HG03460 (cell line): ENCODE results near the gene RAD23A.
"Not testable (repeated sequence)": the region's sequence is repeated elsewhere in the genome, so short reads cannot be mapped to it uniquely, and the experiment has no call there.

Experiments used
- ATAC-seq: cut with Tn5 transposase; IDR thresholded peaks from one replicate; pipeline ENCODE4 v1.9.1; 2021; ENCODE audit not compliant: unreplicated experiment

Gene RAD23A

DNA sequence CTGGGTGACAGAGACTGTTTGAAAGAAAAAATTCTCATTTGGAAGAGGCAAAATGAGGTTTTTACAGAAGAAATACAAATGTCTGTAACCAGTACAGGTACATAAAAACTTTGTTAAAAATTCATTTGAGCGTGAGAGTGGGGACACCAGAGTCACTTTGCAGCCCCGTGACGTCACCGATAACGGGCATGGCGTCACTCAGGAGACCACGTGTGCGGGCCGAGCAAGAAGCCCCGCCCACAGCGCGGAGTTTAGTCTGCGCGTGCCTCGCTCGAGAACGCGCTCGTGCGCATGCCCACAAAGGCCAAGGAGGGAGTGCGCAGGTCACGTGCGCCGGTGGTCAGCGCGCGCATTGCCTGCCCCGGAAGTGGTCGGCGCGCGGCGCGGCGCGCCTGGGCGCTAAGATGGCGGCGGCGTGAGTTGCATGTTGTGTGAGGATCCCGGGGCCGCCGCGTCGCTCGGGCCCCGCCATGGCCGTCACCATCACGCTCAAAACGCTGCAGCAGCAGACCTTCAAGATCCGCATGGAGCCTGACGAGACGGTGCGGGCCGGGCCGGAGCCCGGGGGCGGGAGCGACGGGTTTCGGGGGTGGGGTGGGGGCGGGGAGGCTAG lies at the start of gene RAD23A:
RAD23A (plus strand) TSS at position 384 of the 613 bp plus-strand sequence; CDS start at position 471, 87 bp downstream.
- peak; percentile 66 for ATAC-seq

DNA sequence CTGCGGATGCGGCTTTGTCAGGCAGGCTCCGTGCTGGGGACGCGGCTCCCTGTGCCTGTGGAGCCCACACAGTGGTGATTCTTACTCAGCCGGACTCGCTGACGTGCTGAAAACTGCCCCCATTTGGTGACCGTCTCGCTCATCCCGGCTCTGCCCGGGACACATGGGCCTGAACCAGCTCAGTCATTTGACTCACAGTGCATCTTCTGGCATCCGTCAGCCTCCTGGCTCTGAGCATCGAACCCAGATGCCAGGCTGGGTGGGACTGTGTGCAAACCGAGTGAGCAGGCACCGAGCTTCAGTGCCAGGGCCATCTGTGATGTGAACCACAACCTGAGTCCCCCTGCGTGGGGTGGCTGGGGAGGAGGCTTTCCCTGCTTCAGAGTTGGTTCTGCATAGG lies 49.2 kb upstream of the RAD23A start:
- ATAC-seq = no peak

DNA sequence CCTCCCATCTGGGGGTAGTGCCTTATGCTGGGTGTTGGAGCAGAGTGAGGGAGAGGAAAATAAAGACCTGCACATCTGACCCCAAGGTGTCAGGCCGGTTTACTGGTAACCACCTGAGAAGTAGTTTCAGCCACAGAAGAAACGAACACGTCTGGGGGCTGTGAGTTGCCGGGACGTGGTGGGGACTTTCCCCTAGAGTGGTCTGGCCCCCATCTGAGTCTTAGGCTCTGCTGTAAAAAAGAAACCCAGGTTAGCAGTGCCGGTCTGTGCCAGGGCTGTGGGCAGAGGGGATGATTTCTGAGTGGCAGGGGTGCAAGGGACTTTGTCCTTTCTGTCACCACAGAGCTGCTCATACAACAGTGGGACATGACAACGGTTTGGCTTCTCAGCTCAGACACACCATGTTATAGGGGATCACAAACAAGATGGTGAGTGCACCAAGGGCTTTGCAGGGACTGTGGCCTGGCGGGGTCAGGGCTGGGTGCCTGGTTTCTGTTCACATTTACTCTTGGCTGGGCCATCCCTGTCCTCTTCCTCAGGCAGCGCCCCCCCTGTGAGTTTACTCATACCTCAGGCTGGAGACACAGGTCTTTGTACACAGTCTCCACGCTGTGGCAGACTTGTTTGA lies 45.7 kb upstream of the RAD23A start:
- peak; percentile 83 for ATAC-seq

DNA sequence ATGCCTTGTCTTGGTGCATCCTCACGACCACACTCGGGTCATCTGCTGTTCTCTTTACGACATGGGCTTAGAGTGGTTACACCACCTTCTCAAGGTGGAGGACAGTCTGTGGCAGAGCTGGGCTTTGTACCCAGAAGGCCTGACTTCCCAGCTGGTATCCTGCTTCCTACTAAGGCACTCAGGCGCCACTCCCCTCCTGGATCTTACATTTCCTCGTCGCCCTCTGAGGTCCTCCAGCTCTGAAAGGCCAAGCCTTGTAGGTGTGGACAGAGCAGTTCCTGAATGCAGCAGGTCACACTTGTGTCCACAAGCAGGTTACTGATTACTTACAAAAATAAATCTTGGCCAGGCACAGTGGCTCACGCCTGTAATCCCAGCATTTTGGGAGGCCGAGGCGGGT lies 38.5 kb upstream of the RAD23A start:
- ATAC-seq = no peak

DNA sequence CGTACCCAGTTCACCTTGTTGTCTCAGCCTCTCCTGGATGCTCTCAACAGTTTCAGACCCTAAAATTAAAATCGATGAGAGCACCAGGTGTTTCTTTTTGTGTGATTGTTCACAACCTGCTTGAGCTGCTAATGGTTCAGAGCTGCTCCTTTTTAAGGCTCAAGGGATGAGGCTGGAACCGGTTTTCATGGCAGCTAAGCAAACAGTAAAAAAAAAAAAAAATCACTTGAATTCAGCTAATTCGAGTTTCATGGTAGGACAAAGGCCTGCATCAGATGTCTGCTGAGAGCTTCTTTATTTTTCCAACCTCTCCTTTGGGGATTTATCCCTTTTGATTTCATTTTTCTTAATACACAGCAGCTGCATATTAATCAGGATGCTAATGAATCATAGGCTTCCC lies 33.1 kb upstream of the RAD23A start:
- no peak for ATAC-seq

DNA sequence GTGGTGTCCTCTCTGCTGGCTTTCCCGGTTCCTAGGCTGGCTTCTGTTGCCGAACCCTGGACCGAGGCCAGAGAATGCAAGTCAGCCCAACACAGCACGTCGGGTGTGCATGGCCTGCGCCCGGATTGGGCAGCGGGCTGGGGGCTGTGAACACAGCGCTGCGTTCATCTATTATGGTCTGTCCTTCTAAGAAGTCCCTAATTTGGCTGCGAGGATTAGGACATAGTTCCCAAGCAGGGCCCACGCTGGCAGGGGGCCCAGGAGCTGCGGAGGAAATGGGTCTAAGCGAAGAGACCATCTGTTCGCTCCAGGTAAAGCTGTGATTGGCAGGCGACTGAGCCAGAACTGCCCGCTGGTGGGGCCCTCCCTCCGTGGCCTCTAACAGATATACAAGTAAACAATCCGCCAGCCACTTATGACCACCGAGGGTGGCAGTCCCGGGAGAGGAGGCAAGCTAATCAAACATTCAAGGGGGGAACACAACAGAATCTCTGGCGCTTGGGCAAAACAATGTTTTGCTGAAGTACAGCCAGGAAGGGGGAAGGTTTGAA lies 32.6 kb upstream of the RAD23A start:
- no peak for ATAC-seq

DNA sequence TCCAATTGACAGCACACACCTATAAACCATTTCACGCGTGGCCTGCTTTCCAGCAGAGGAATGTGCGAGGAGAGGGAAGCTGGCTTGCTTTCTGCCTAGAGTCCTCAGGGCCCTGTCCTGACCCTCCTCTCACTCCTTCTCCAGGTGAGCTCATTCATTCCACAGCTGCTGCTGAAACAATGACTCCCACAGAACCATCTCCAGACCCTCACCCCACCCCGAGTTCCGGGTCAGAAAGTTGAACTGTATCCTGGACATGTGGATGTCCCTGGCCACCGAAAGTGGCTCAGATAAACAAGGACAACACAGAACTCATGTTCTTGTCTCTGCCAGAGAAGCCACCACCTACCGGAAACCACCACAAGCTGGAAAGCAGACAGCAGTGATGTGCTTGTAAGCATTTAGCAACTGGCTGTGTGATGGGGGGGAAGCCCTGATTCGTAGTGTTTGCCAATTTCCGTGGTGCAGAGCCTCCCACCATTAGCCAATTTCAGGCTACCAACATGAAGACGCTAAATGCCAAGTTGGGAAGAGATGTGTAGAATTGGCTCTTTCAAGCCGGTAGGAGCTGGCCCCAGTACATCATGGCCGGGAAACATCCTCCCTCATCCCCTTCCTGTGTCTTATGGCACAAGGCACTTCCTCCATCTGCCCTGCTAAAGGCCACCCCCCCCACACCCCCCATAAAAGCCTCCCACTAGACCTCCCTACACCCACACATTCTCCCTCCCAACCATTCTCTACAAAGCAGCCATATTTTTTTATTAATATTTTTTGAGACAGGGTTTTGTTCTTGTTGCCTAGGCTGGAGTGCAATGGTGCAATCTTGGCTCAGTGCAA lies 31.6 kb upstream of the RAD23A start:
- ATAC-seq = no peak

DNA sequence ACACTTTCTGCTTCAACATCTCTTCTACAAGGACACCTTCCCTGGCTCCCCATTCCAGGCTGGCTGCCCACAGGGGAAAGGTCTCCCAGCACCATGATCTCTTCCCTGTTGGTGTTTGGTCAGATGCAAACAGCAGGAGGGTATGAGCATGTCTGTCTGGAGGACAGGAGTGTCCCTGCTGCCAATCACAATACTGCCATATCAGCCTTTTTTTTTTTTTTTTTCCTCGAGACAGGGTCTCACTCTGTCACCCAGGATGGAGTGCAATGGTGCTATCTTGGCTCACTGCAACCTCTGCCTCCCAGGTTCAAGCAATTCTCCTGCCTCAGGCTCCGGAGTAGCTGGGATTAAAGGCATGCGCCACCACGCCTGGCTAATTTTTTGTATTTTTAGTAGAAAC lies 29.8 kb upstream of the RAD23A start:
- not testable (repeated sequence) for ATAC-seq

DNA sequence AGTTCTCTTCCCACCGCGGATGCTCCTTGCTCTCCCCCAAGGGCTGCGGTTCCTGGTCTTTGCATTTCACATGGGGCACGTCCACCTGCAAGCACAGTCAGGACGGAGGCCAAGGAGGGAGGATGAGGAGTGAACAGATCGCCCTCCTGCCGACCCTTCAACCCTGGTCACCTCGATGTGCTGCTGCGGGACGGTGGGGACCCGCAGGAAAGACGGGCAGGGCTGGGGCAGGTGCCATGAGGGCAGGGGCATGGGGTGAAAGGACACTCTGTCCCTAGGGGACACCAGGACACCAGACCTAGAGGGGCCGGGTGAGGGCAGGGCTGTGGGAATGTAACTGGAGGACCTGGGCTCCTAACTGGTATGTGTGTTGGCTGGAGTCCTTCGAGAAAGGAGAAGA lies 27.4 kb upstream of the RAD23A start:
- no peak for ATAC-seq

DNA sequence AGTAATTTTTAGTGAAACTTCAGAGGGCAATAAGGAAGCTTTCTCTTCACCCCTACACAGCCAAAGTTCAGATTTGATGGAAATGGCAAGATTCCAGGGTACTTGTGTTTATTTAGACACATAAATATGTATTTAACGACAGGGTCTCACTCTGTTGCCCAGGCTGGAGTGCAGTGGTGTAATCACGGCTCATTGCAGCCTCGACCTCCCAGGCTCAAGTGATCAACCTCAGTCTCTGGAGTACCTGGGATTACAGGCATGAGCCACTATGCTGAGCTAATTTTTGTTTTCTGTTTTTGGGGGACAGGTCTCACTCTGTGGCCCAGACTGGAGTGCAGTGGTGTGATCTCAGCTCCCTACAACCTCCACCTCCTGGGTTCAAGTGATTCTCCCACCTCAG lies 24.6 kb upstream of the RAD23A start:
- no peak for ATAC-seq

DNA sequence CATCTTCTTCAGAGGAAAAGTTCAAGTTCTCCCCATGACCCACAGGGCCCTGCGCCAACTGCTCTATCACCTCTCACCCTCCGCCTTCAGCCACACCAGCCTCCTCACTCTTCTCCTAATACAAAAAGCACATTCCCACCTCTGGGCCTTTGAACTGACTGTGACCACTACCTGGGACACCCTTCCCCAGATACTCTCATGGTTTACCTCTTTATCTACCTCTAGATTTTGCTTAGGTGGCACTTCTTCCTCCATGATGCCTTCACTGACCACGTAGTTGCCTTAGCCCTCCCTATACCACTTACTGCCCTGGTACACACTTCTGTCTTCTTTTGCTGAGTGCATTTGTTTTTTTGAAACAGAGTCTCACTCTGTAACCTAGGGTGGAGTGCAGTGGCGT lies 22.7 kb upstream of the RAD23A start:
- ATAC-seq = no peak

DNA sequence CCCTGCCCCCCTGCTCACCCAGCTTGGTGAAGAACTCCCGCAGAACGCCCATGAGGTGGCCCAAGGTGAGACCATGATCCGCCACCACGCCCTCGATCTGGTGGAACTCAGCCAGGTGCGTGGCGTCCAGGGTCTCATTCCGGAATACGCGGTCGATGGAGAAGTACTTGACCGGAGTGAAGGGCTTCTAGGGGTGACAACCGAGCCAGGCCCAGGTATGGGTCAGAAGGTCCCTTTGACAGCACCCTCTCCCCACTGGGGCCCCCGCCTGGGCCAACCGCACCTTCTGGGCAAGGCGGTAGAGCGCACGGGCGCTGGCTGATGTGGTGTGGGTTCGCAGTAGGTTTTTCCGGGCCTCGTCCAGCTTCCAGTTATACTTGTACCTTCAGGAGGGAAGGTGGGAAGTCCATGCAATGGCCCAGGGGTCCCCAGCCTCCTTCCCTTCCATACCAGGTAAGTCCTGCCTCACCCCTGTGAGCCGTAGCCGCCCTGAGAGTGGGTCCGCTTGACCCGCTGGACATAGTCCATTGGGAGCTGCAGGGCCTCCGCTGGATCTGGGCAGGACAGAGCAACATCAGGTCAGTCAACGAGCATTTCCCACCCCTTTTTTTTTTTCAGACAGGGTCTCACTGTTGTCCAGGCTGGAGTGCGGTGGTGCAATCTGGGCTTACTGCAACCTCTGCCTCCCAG lies 20.9 kb upstream of the RAD23A start:
- ATAC-seq = no peak

DNA sequence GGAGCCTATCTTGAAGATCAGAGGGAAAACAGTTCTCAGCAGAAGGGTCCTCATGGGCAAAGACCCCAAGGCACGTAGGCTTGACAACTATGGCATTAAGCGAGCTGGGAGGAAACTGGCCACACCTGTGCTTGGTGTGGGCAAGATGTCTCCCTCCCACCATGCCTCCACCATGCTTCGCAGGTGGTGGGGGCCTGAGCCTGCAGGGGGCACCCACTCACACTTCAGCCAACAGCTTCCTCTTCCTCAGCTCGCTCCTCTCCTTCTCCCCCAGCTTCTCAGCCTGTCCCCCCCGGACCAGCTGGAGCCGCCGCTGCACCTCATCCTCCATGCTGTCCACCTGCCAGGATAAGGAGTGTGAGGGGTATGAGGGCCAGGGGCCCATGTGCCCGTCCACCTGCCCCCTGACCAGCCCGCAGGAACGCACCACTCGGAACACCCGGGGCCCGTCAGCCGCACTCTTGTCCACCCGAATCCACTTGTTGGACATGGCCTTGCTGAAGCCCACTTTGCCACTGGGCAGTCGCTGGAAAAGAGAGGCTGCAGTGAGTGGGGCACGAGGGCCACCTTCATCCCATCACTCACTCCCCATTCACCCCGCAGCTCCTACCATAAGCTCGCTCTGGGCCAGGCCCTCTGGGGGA lies 15.5 kb upstream of the RAD23A start:
- ATAC-seq = no peak

DNA sequence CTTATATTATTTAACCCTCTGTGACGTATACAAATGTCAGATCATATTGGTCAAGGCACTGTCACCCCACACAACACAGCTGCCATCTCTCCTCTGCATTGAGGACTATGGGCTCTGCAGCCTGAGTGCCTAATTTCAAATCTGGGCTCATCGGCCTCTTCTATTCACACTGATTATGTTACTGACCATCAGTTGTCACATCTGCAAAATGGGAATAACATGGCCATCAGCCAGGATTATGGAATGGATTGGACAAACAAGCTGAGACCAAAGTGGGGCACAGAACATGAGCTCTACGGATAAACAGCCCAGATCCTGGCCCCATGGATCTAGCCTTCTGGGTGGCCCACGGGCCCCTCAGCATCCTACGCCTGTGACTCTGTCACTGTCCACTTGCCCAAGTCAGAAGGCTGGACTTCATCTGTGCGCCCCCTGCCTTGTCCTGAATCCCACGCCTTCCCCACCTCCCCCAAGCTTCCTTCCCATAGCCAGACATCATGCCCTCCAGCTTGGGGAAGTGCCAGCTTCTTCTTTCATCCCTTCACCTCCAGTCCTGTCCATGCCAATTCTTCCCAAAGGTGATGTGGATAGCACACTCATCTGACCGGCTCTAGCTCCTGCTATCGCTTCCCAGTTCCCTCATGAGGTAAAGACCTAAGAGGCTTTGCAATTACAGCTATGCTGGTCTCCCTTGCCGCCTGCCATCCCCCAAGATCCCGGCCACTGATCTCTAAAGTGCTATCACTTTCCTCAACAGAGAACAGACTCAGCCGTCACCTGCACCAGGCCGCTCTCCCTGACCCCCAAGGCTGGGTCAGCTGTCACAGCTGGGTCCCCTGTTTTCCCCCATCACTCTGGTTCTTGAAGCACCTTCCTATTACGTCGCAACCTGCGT lies 13.0 kb upstream of the RAD23A start:
- no peak for ATAC-seq

DNA sequence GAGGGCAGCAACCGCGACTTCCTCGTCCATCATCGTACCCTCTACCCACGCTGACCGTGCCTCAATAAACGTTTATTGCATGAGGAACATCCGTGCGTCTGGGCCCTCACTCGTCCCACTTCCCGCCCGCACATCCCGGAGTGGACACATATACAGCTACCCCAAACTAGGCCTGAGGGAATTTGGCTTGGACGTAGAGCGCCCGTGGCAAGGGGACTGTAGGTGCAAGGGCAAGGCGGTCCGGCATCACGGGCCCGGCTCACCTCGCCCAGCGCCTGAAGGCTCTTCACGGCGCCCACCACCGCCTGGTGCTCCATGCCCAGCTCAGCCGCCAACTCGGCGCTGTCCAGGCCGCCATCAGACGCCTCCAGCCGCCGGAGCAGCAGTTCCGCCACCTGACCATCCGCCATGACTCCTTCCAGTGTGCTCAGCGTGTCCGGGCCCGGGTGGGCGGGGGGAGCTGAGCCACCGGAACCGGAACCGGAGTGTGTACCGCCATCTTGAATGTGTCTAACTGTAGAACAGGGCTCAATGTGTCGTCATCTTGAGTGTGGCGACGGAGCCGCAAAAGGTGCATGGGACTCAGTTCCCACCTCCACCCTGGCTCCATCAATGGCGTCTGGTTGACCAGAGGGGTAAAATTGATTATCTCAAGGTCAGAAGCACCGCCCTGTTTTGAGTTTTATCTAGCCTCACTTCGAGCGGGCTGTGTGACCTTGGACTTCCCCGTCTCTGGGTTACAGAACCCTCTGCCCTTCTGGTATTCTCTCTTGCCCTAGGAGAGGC lies 12.2 kb upstream of the RAD23A start, which contains the start of gene FARSA:
FARSA (minus strand) TSS at position 425 of the 786 bp plus-strand sequence; CDS start at position 410, 15 bp downstream.
- ATAC-seq = peak; percentile 43

DNA sequence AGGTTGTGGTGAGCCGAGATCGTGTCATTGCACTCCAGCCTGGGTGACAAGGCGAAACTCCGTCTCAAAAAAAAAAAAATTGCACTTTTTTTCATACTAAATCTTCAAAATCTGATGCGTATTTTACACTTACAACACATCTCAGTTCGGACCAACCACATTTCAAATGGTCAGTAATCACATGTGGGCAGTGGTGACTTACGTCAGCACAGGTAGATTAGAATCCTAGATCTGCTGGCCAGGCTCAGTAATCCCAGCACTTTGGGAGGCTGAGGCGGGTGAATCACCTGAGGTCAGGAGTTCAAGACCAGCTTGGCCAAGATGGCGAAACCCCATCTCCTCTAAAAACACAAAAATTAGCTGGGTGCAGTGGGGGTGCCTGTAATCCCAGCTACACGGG lies 10.6 kb upstream of the RAD23A start:
- no peak for ATAC-seq

DNA sequence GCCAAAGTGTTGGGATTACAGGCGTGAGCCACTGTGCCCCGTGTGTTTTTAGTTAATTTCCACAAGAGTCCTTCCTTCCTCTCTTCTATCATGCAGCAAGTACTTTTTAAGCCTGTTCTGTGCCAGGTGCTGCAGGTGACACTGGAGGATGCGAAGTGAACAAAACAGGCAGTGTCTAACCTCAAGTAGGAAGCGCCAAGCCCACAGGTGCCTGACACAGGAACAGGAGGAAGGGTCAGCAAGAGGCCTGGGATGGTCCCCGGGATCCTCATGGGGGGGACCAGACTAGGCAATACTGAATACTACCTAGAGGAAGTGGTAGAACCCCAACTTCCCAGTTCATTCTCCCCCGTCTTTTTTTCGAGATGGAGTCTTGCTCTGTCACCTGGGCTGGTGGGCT lies 9.1 kb upstream of the RAD23A start:
- ATAC-seq = no peak

DNA sequence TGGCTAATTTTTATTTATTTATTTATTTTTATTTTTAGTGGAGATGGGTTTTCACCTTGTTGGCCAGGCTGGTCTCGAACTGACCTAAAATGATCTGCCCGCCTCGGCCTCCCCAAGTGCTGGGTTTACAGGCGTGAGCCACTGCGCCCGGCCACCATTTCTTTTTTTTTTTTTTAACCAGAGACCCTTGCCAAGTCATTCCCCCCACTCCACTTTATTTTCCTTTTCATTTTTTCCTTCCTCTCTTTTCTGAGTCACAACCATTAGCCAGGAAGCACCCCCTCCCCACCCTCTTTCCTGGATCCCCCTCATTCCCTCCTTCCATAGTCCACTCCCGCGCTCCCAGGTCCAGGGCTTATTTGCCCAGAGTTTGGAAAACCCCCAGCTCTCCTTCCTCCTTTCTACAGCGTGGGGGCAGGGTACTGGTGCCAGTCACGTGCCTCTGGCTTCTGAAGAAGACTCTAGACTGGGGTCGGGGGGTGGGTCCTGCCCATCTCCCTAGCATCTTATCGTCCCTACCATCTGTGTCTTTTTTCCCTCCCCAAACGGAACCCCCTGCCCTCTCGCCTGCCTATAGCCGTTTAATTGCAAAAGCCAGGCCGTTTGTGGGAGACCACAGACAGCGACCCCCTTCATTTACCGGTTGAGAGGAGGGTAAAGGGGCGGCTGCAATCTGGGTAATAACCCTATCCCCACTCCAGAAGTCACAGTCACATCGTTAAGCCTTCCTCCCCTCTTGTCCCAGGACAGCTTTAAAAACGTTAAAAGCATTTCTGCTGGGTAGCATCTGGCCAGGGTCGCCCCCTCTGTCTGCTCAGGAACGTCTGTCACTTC lies 8.4 kb upstream of the RAD23A start:
- ATAC-seq = no peak
